GM12875 (cell line): ENCODE results near the gene PDE1C.
"Not testable (repeated sequence)": the region's sequence is repeated elsewhere in the genome, so short reads cannot be mapped to it uniquely, and the experiment has no call there.

Experiments used
- H3K4me3 ChIP-seq: one replicate; pipeline ENCODE4 v1.5.1; 2011; ENCODE audit warnings: low read depth, low read length, control low read depth
- CTCF ChIP-seq: IDR thresholded peaks from 2 replicates; pipeline ENCODE4 v1.5.1; 2011; ENCODE audit warnings: low read depth, mild to moderate bottlenecking, control low read depth, inconsistent platforms, low read length, moderate library complexity, borderline replicate concordance; ENCODE audit not compliant: insufficient read depth

The PDE1C gene

GRCh38 chr7:32022966-32023365, 47.2 kb downstream of the PDE1C start:
- H3K4me3 ChIP-seq = no peak overlapping the region
- TF ChIP-seq CTCF = no peak

GRCh38 chr7:32020551-32021159, 49.6 kb downstream of the PDE1C start:
- no peak for TF ChIP-seq CTCF

GRCh38 chr7:32018845-32019578, 51.2 kb downstream of the PDE1C start:
- H3K4me3 ChIP-seq = no peak overlapping the region
- no peak for TF ChIP-seq CTCF

More at GRCh38 chr7:32020551-32021159, 49.6 kb downstream of the PDE1C start:
- no peak overlapping the region for H3K4me3 ChIP-seq

GRCh38 chr7:32015133-32015532, 55.1 kb downstream of the PDE1C start:
- no peak for TF ChIP-seq CTCF
- H3K4me3 ChIP-seq = no peak overlapping the region

GRCh38 chr7:32013471-32013870, 56.7 kb downstream of the PDE1C start:
- not testable (repeated sequence) for H3K4me3 ChIP-seq

GRCh38 chr7:32005577-32005976, 64.6 kb downstream of the PDE1C start:
- no peak for TF ChIP-seq CTCF
- no peak overlapping the region for H3K4me3 ChIP-seq

GRCh38 chr7:32001948-32002347, 68.3 kb downstream of the PDE1C start:
- no peak overlapping the region for H3K4me3 ChIP-seq
- no peak for TF ChIP-seq CTCF
